Renal cortex interstitium (tissue), 11 donors: ENCODE results near the gene KCNQ1. TPM values are rescaled to one million over a fixed set of nuclear protein-coding genes. Genes with fewer than 3 reads are reported as not detected.

ENCODE experiments used
- DNase-seq, 11 donors: peaks; one replicate each; pipeline ENCODE4 v3.0.0-alpha.2; 2013; ENCODE audit warnings: low read depth in 9 of 11, low spot score in 4 of 11; ENCODE audit errors: extremely low read depth in 1 of 11
- polyA plus RNA-seq, 3 donors: library from polyadenylated mRNA; unstranded; fragments of 120-200 nt; gene quantifications; one replicate each; pipeline ENCODE4 v1.2.1, GENCODE V29; 2013; ENCODE audit not compliant: insufficient read length in 3 of 3

Gene KCNQ1
- polyA plus RNA-seq, 3 donors = 9.2 to 13.2 (median 10.6) TPM

DNA sequence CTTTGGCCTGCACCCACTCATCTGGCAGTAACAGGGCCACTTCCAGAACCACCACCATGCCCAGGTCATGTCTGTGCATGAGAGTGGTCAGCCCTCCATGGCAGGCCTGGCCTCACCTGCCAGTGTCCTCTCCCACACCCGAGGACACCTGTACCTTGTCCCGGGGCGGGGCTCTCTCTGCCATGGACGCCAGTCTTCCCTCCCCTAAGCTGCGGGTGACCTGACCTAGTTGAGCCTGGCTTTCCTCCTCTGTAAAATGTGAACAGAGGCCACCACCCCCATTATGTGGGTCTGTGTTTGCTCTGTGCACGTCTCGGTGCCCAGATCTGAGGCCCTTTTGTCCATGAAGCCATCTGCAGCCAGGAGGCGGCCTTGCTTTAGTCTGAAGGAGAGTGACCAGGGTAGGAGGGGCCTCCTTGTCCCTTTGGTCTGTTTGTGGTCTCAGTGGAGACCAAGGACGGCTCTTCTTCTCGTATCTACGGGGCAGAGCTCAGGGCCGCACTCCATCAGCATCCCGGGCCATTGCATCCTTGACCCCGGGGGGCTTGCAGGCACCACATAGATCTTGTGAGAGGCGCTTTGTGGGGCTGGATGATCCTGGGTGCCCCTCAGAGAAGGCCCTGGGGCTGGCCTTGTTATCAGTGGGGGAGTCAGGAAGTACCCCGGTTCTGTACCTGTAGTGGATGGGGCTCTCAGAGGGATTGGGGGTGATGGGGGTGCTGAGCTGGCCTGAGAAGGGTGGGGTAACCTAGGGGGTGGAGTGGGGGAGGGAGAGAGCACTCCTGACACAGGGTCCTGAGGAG lies 121.6 kb downstream of the KCNQ1 start:
- no peak for DNase-seq

DNA sequence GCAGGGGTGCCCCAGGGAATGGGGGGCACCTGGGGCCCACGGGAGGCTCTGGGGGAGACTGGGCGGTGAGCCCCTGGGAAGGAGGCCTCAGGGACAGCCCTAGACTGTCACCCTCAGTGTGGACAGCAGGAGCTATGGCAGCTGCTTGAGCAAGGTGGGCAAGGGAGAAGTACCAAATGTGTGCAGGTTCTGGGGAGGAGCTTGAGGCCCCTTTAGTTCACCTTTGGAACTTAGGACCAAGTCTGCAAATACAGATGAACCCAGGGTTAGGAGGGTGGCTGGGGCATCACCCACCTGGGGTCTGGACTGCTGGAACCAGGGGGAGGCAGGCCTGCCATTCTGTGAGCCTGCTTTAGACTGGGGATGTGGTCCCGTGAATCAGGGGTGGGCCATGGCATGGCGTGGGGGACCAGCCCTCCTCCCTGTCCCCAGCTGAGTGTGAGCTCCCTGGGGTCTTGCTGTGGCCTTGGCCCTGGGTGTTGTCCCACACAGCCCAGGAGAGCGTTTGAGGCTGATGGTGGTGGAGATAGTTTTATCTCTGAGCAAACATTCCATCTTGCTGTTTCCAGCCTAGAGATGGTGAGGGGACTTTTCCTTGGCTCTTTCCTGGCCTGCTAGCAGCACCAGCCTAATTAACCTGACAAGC lies 122.3 kb downstream of the KCNQ1 start:
- DNase-seq = no peak

DNA sequence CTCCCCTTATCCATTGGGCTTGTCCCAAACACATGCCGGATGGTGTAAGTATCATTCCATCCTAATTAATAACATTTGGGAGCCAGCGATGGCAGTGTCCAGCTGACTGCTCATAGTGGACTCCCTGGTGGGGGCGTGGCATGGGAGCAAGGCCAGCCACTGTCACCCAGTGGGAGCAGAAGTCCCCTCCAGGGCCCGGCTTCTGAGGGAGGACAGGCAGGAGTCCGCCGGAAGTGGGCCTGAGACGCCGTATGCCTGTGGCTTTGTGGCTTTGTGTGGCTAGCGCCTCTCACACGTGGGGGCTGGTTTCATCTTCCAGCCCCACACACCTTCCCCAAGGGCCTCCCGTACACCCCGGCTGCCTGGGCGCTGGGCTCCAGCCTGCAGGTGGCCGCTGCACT lies 124.5 kb downstream of the KCNQ1 start:
- DNase-seq = no peak

DNA sequence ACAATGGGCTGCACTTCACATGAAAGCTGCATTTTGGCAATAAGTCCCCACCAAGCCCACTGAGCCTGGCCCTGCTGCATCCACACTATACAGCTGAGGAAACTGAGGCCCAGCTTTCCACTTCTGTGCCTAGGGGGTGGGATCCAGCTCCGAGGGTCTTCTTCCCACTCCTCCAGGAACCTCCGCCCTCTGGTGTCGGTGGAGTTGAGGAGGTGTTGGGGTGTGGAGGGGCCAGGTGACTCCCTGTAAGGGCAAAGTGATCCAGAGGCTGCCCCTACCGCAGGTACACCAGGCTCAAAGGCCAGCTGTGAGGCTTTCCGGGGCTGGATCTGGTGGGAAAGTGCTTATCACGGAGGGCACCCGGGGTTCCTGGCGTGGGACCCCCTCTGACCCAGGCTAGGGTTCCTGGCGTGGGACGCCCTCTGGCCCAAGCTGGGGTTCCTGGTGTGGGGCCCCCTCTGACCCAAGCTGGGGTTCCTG lies 125.0 kb downstream of the KCNQ1 start:
- no peak for DNase-seq

DNA sequence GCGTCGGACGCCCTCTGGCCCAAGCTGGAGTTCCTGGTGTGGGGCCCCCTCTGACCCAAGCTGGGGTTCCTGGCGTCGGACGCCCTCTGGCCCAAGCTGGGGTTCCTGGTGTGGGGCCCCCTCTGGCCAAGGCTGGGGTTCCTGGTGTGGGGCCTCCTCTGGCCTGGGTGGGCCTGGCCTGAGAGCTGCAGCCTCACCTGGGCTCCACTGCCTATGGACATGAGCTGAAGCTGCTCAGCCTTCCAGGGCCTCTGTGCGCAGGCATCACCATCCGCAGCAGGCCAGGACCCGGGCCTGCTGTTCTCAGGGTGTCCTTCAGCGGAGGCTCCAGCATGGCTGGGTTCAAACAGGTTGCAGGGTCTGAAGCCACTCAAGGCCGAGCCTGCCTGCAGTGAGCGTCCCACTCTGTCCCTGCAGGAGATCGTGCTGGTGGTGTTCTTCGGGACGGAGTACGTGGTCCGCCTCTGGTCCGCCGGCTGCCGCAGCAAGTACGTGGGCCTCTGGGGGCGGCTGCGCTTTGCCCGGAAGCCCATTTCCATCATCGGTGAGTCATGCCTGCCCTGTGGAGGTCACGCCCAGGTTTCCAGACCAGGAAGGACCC lies 125.5 kb downstream of the KCNQ1 start:
- DNase-seq = no peak

DNA sequence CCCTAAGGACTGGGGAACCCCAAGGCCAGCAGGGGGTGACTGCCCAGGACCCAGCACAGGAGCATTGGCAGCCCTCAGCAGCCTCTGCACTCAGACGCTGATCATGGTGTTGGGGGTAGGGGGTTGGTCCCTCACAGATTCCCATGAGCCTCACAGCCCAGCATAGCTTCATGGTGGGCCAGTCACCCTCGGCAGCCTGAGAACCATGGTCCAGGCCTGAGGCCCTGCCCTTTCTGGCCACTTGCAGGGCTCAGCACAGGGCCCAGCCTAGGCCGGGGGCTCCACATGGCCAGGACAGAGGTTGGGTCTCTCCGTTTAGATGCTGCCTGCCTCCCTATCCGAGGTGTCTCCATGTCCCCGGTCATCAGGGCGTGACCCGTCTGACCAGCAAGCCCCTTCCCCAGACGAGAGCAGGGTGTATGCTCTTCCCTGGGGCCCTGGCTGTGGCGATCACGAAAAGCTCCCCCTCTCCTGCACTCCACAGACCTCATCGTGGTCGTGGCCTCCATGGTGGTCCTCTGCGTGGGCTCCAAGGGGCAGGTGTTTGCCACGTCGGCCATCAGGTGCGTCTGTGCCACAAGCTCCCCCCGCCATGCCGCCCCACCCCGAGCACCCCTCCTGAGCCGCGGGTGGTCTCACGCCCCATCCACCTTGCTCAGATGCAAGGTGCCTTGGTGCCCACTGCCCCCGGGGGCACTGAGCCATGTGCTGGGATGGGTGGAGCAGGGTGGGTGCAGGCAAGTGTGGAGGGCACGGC lies 126.2 kb downstream of the KCNQ1 start:
- no peak for DNase-seq

DNA sequence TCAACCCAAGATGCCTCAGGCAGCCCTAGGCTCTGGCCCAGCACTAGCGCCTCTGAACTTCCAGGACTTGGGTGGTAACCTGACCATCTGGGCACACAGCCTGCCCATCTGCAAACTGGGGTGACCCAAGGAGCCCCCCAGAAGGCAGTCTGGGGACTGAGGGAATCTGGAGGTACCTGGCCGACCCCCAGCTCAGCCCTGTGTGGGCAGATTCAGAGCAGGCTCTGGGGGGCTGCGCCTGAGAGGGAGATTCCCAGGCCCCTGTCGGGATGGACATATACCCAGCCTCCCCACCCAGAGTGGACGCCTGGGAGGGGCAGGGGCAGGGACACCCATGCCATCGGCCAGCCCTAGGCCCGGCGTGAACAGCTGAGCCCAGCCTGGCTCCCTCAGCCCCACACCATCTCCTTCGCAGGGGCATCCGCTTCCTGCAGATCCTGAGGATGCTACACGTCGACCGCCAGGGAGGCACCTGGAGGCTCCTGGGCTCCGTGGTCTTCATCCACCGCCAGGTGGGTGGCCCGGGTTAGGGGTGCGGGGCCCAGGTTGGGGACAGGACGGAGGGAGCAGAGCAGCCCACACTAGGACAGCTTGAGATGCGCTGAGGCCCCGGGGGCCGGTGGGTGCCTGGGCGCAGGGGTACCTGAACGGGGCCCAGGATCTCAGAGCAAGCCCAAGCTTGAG lies 126.9 kb downstream of the KCNQ1 start:
- no peak for DNase-seq

DNA sequence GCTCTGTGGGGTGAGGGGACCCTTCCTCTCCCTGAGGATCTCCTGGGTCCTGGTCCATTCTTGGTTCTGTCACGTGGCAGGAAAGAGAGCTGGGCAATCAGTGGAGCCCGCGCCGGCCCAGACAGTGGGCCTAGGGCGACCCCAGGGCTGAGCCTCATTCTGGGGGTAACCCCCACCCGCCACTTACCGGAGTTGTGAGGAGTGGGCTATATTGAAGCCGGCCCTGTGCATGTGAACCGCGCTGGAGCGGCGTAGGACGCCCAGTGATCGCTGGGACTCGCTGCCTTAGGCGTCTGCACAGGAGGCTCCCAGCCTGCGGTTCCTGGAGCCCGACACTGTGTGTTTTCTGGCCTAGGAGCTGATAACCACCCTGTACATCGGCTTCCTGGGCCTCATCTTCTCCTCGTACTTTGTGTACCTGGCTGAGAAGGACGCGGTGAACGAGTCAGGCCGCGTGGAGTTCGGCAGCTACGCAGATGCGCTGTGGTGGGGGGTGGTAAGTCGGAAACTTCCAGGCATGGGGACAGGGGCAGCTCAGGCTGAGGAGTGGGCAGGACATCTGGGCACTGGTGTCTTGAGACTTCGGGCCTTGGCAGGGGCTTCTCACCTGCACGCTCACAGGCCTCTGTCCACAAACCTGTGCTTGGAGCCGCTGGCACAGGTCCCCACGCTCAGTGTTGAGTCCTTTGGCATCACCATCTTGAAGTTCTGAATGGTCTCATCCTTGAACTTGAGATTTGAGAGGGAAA lies 127.9 kb downstream of the KCNQ1 start:
- no peak for DNase-seq

DNA sequence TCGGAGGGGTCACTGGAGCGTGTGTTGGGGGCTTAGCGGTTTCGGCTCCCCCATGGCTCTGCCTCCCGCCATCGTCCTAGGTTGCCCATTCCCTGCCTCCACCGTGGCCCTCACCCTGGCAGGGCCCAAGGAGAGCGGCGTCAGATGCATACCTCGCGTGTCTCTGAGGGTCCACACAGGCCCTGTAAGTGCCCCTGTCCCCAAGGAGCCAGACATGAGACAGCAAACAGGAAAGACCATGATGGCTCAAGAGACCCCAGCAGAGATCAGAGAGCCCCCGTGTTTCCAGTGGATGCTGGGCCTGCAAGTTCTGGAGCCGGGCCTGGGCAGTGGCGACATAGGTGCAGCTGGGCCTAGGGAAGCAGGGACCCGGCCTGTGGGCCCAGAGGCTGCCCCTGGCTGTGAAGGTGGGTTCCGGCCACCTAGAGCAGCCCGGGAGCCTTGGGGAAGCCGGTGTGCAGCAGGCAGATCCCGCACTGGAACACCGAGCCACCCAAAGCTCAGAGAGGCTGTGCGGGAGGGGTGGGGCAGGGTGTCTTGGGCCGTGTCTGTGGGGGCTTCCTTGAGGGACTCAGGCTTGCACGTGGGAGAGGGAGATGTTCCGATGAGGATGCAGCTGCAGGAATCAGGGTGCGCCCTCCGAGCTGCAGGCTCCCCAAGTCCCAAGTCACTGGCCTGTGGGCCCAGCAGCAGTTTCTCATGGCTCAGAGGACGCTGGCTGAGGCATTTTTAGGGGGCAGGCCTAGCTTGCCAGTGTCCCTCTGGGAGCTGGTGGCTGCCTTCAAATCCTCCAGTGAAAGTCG lies 128.6 kb downstream of the KCNQ1 start:
- no peak for DNase-seq

DNA sequence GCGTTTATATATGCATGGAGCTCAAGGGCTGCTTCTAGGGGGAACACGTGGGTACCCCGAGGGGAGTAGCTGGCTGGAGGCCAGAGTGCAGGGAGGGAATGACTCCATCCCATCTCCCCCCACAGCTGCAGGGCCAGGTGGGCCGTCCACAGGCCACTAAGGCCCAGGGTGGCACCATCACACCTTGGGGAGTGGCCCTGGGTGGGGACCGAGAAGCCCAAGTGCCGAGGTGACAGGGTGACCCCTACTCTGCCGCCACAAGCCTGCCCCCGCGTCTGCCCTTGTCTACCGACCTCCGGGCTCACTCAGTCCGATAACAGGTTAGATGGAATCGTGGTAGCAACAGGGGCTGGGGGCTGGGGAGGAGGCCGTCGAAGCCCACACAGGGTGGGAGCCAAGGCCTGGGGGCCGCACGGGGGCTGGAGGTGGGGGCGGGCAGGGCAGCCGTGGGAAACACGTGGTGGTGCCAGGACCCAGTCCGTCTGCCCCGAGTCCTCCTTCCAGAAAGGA lies 129.3 kb downstream of the KCNQ1 start:
- DNase-seq = no peak

DNA sequence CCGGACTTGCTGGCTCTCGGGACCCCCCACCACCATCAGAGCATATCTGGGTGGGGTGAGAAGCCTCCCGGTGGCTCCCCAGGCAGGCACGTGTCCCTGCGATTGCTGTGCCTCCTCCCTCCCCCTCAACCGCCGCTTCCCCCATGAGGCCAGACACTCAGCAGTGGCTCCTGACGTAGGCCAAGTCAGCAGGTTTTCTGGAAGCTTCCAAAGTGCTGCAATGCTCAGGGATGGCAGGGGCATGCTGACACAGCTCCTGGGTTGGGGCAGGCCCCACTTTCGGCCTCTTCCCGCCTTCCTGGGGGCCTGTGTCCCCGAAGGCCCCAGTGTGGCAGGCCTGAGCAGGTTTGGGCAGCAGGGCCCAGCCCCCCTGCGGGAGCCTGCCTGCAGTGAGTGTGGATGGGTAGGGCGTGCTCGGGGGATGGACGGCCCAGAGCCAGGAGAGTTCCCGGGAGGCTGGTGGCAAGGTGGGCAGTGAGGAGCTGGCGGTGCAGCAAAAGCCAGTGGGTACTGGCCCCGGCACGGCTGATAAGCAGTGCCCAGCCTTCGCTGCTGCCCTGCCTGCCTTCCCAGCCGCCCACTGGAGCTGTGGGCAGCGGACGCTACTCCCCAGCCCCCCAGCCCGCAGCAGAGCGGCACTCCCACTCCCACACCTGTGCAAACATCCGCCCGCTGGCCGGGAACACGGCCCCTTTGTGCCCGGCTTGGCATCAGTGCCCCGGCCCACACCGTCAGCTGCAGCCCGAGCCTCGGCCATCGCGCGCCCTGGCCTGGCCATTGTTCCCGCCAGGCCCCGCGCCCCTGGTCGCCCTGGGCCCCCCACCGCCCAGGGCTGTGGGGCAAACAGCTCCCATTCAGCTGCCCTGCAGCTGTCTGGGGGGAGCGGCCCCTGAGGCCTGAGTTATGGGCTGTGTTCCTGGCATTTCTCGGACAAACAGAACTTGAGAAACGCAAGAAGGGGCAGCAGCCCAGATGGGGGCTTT lies 130.0 kb downstream of the KCNQ1 start:
- DNase-seq = no peak

DNA sequence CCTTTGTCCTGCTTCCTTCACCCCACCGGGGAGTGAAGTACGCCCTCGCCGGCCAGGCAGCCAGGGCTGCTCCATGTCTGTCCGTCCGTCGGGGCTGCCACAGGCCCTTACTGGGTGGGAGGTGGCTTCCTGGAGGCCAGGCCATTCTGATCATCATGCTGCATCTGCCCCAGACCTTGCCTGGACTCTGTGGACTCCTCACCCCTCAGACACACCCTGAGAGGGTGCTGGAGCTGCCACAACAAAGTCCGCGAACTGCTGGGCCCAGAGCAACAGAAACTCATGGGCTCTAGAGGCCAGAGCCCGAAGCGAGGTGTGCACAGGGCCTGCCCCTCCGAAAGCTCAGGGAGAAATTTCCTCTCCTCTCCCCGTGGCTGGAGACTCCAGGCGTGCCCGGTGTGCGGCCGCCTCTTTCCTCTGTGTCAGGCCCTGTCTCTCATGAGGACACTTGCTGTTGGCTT lies 130.8 kb downstream of the KCNQ1 start:
- DNase-seq = no peak

DNA sequence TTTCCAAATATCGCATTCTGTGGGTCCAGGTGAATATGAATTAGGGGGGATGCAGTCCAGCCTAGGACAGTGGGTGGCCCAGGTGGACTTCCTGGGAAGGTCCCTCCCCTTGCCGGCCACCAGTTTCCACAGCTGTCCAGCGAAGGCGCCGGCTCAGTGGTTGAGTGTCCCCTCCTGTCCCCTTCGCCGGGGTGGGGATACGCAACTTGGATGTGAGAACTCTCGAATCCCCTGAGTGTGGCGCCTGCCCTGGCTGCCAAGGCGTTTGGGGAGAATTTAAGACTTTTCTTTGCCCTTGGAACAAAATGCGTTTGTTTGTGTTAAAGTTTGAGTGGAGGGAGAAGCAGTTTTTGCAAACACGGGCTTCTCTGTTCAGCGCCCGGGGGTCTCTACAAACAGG lies 131.3 kb downstream of the KCNQ1 start:
- DNase-seq = no peak

DNA sequence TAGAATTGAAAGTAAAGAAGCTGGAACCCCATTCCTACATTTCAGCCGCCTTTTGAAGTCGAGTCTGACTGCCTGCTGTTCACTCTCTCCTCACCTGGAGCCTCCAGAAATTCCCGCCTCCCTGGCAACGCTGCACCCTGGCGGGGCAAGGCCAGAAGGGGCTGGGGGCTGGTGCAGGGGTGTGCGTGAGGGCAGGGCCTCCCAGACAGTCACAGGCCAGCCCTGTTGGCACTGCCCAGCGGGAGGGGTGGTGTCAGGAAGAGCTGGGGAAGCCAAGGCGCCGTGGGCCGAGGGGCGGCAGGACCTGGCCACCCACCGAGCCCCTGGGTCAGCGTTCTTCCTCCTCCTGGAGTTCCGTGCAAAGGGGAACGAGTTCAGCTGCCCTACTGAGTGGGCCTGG lies 131.7 kb downstream of the KCNQ1 start:
- DNase-seq = no peak

DNA sequence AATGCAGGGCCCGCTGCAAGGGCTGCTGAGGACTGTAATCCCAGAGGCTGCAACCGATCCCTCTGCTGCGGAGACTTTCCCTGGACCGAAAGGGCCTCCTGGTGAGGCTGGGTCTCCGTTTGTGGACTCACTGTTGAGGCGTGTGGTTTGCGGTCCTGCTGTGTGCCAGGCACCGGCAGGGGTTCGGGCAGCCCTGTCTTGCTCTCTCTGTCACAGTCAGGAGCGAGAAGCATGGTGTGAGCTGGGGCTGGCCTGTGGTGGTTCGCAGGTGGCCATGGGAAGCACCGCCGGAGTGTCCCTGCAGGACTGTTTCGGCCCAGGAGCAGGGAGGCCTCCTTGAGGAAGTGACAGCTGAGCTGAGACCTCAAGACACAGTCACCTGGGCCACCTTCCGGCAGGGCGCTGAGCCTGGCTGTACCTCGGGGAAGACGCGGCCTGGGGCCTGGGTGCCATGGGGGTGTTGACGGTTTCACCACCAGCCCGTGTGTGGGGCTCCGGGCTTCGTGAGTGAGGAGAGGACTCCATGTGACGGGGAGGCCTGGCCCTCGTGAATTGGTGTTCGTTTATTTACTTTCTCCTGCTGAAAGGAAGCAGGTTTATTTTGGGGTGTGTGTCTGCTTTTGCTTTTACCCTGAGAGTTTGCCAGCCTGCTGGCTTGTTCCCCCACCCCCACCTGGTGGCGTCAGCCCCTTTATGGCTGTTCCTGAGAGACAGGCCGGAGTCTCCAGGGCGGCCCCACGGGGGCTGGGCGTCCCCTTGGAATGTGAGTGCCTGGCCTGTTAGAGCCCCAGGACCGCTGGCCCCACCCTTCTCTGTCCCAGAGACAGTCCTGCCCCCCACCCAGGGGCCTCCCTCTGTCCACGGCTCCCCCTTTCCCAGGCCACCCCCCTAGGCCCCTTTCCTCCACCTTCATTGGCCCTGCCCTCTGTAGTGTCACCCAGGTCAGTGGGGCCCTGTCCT lies 132.5 kb downstream of the KCNQ1 start:
- DNase-seq = no peak
